ENCODE results near the gene KPNB1.

KPNB1 gene

GRCh38 chr17:47649153-47649971 is at the start of gene KPNB1:
Gene KPNB1, plus strand, starts transcription at chr17:47649919. Its CDS starts 326 bp downstream, at chr17:47650245.
- POLR2A ChIA-PET (ENCODE audit: low non-redundant PET) = no interaction called here

GRCh38 chr17:47603830-47604597 is 45.7 kb upstream of the KPNB1 start:
- ChIA-PET CTCF (interaction anchor here (0.6 to 0.9 kb wide), 2 partner anchors 8 to 809 kb away, joined by 3 to 4 read pairs; no protein-coding TSS in a partner anchor), POLR2A (ENCODE audit: low non-redundant PET) (no interaction called here)
- no peak overlapping the region for H3K27ac ChIP-seq
- no peak for TF ChIP-seq CTCF (conservative IDR thresholded peaks at IDR 0.05; ENCODE audit: low read depth)
- no peak for DNase-seq (ENCODE audit: low spot score)

More at GRCh38 chr17:47649153-47649971, at the start of gene KPNB1:
- peak within 1 kb of the TSS; percentile 98 for H3K27ac ChIP-seq
- CTCF ChIA-PET = interaction anchor here (0.5 to 0.9 kb wide), 6 partner anchors 9 to 481 kb away, joined by 3 to 4 read pairs (median 3); partner anchors contain the start of gene CDK5RAP3
- peak; percentile 97 for DNase-seq (ENCODE audit: low spot score)
- TF ChIP-seq CTCF (conservative IDR thresholded peaks at IDR 0.05; ENCODE audit: low read depth) = no peak

- POLR2A ChIA-PET (ENCODE audit: low non-redundant PET) = no interaction called here
- no peak overlapping the region for H3K27ac ChIP-seq
- no peak for DNase-seq (ENCODE audit: low spot score)
These were observed 45.2 kb upstream of the KPNB1 start for GRCh38 chr17:47604598-47604927.

GRCh38 chr17:47605011-47605410 is 44.7 kb upstream of the KPNB1 start:
- DNase-seq (ENCODE audit: low spot score) = no peak
- POLR2A ChIA-PET (ENCODE audit: low non-redundant PET) = no interaction called here
- no peak overlapping the region for H3K27ac ChIP-seq

More at GRCh38 chr17:47604598-47604927, 45.2 kb upstream of the KPNB1 start:
- CTCF ChIA-PET = interaction anchor here (0.9 kb wide), 2 partner anchors 8 to 15 kb away, joined by 4 read pairs; no protein-coding TSS in a partner anchor
- TF ChIP-seq CTCF (conservative IDR thresholded peaks at IDR 0.05; ENCODE audit: low read depth) = no peak

GRCh38 chr17:47607481-47607880 is 42.2 kb upstream of the KPNB1 start:
- no peak for DNase-seq (ENCODE audit: low spot score)
- POLR2A ChIA-PET (ENCODE audit: low non-redundant PET) = no interaction called here

More at GRCh38 chr17:47605011-47605410, 44.7 kb upstream of the KPNB1 start:
- CTCF ChIA-PET = interaction anchor here (0.9 kb wide), 2 partner anchors 9 to 14 kb away, joined by 4 read pairs; no protein-coding TSS in a partner anchor
- TF ChIP-seq CTCF (conservative IDR thresholded peaks at IDR 0.05; ENCODE audit: low read depth) = no peak

More at GRCh38 chr17:47607481-47607880, 42.2 kb upstream of the KPNB1 start:
- no peak for TF ChIP-seq CTCF (conservative IDR thresholded peaks at IDR 0.05; ENCODE audit: low read depth)
- CTCF ChIA-PET = no interaction called here
- no peak overlapping the region; the same call in 1 of the 2 replicates for H3K27ac ChIP-seq
